GM18508 (cell line): ENCODE results near the gene CLIC2.
A peak's percentile ranks its signal among the peaks of the same experiment; 100 is the strongest.
"Not testable (repeated sequence)": the region's sequence is repeated elsewhere in the genome, so short reads cannot be mapped to it uniquely, and the experiment has no call there.

Experiments used
- ATAC-seq: cut with Tn5 transposase; IDR thresholded peaks from one replicate; pipeline ENCODE4 v1.9.1; 2021; ENCODE audit warnings: moderate number of reproducible peaks; ENCODE audit not compliant: insufficient read depth, unreplicated experiment

Gene CLIC2

GRCh38 chrX:155334486-155335336 is at the start of gene CLIC2:
Gene CLIC2, minus strand, starts transcription at chrX:155334614. Its CDS starts 187 bp downstream, at chrX:155334427.
- no peak for ATAC-seq

- not testable (repeated sequence) for ATAC-seq
Measured at GRCh38 chrX:155382529-155382967, 48.1 kb upstream of the CLIC2 start.

- peak; percentile 64 for ATAC-seq
Measured at GRCh38 chrX:155381843-155382528, 47.6 kb upstream of the CLIC2 start, which contains the start of gene F8A2. Gene F8A2, plus strand, starts transcription at chrX:155382095. Its CDS starts 20 bp downstream, at chrX:155382115.

- not testable (repeated sequence) for ATAC-seq
Measured at GRCh38 chrX:155379802-155380201, 45.4 kb upstream of the CLIC2 start.

- ATAC-seq, result not testable (repeated sequence)
Measured at GRCh38 chrX:155373777-155374458, 39.5 kb upstream of the CLIC2 start.

- not testable (repeated sequence) for ATAC-seq
Measured at GRCh38 chrX:155363712-155364111, 29.3 kb upstream of the CLIC2 start.

- ATAC-seq, result not testable (repeated sequence)
Measured at GRCh38 chrX:155349448-155349847, 15.0 kb upstream of the CLIC2 start.

DNA sequence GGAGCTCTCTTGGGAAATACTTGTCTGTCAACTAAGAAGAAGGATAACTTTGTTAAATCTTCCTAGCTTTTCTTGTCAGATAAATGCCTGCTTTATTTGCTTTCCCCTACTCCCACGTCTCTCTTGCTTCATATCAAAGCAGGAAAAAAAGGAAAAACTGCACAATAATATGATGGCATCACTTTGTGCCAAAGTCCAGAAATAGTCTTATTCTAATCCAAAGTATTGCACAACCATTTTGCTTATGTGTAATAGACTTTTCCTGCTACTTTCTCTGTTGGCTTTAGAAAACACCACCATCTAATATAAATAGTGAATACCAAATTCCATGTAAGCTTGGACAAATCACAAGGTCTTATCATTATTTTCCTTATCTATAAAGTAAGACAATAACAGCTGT is 11.3 kb upstream of the CLIC2 start:
- ATAC-seq, result not testable (repeated sequence)

- ATAC-seq, result not testable (repeated sequence)
Measured at GRCh38 chrX:155335337-155335712, 911 bp upstream of the CLIC2 start.

- no peak for ATAC-seq
Measured at GRCh38 chrX:155333544-155334100, 792 bp downstream of the CLIC2 start.

GRCh38 chrX:155330992-155331391 is 3.4 kb downstream of the CLIC2 start:
- ATAC-seq, result no peak

DNA sequence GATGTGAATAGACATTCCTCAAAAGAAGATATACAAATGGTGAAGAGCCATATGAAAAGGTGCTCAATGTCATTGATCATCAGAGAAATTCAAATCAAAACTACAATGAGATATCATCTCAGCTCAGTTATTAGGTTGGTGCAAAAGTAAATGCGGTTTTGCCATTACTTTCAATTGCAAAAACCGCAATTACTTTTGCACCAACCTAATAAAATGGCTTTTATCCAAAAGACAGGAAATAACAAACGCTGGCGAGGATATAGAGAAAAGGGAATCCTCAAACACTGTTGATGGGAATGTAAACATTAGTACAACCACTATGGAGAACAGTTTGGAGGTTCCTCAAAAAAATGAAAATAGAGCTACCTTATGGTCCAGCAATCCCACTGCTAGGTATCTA is 5.1 kb downstream of the CLIC2 start:
- ATAC-seq, result no peak

- no peak for ATAC-seq
Measured at GRCh38 chrX:155326610-155327009, 7.8 kb downstream of the CLIC2 start.

GRCh38 chrX:155314260-155314659 is 20.2 kb downstream of the CLIC2 start:
- no peak for ATAC-seq

DNA sequence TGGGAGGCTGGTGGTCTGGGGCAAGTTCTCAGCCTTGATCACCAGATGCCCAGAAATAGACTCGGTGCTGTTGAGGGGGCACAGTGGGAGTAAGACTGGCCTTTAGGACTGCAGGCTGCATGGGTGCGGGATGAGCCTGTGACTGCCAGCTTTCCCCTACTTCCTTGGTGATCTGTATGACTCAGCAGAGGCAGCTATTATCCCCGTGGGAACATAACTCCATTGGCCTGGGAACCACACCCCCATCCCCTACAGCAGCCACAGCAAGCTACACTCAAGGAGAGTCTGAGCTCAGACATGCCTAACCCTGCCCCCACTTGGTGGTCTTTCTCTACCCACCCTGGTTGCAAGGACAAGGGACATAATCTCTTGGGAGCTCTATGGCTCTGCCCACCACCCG is 20.6 kb downstream of the CLIC2 start:
- ATAC-seq, result no peak

DNA sequence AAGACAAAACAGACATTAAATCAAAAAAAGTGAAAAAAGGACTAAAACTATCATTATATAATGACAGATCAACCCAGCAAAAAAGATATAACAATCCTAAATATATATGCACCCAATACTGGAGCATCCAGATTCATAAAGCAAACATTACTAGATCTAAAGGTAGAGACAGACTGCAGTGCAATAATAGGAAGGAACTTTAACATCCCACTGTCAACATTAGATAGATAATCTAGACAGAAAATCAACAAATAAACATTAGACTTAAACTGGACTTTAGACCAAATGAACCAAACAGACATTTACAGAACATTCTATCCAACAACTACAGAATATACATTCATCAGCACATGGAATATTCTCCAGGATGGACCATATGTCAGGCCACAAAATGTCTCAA is 40.6 kb downstream of the CLIC2 start:
- no peak for ATAC-seq

DNA sequence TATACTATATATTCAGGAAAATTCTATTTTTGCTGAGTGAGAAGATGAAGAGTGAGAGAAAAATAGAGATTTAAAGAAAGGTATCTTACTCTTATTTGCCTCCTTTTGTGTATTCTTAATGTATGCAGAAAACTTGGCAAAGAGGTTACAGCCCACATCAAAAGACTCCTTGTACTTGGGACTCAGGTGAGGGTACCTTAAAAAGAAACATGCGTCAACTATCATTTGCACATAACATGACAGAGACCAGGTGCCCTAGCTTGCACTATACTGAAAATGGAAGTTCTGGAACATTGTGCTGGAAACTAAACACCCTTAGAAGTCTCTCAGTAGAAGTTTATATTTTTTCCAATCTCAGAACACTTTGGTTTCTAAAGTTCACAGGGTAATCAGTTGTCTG is 54.5 kb downstream of the CLIC2 start:
- ATAC-seq, result no peak

GRCh38 chrX:155270969-155271368 is 63.4 kb downstream of the CLIC2 start:
- ATAC-seq, result no peak

- ATAC-seq, result not testable (repeated sequence)
Measured at GRCh38 chrX:155267995-155268394, 66.4 kb downstream of the CLIC2 start.

DNA sequence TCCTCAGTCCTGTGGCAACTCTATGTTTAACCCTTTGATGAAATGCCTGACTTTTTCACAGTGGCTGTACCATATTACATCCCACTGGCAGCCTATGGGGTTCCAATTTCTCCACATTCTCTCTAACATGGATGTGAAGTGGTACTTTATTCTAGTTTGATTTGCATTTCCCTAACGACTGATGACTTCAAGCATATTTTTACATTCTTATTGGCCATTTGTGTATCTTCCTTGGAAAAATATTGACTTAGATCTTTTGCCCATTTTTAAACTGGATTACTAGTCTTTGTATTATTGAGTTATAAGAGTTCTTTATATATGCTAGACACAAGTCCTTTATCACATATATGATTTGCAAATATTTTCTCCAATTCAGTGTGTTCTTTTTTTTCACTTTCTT is 68.0 kb downstream of the CLIC2 start:
- ATAC-seq, result no peak
